ENCODE measurements around the gene ARIH2. TPM values are rescaled to one million over a fixed set of nuclear protein-coding genes. Genes with fewer than 3 reads are reported as not detected.

ARIH2 gene
- total and polyA plus RNA-seq, 9 of the 15 experiments (the other 6 are each of a cell fraction or from before 2014, with no cell fraction given) = 27.0 to 120 (median 108) TPM

GRCh38 chr3:49017971-49018706, 99.5 kb downstream of the ARIH2 start, which contains the start of gene DALRD3 (continued):
- TF ChIP-seq, protein P1, sequence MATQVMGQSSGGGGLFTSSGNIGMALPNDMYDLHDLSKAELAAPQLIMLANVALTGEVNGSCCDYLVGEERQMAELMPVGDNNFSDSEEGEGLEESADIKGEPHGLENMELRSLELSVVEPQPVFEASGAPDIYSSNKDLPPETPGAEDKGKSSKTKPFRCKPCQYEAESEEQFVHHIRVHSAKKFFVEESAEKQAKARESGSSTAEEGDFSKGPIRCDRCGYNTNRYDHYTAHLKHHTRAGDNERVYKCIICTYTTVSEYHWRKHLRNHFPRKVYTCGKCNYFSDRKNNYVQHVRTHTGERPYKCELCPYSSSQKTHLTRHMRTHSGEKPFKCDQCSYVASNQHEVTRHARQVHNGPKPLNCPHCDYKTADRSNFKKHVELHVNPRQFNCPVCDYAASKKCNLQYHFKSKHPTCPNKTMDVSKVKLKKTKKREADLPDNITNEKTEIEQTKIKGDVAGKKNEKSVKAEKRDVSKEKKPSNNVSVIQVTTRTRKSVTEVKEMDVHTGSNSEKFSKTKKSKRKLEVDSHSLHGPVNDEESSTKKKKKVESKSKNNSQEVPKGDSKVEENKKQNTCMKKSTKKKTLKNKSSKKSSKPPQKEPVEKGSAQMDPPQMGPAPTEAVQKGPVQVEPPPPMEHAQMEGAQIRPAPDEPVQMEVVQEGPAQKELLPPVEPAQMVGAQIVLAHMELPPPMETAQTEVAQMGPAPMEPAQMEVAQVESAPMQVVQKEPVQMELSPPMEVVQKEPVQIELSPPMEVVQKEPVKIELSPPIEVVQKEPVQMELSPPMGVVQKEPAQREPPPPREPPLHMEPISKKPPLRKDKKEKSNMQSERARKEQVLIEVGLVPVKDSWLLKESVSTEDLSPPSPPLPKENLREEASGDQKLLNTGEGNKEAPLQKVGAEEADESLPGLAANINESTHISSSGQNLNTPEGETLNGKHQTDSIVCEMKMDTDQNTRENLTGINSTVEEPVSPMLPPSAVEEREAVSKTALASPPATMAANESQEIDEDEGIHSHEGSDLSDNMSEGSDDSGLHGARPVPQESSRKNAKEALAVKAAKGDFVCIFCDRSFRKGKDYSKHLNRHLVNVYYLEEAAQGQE (IDR thresholded peaks at IDR 0.05; ENCODE audit: borderline replicate concordance) = no peak
- TF ChIP-seq, protein P1 (CRISPR knock-in tag; IDR thresholded peaks at IDR 0.05; ENCODE audit: low read depth) = peak; percentile 52; the same call in 1 of the 2 replicates
- no peak; the same call in 1 of the 2 replicates for TF ChIP-seq ETS1 (conservative IDR thresholded peaks at IDR 0.05; ENCODE audit: control insufficient read depth, low read depth, low read length)
- TF ChIP-seq CXXC5 (CRISPR knock-in tag; IDR thresholded peaks at IDR 0.05) = peak; percentile 83
- TF ChIP-seq ZNF589 (CRISPR knock-in tag; IDR thresholded peaks at IDR 0.05; ENCODE audit: low read depth) = no peak
- no peak for TF ChIP-seq ZNF277 (CRISPR knock-in tag; IDR thresholded peaks at IDR 0.05; ENCODE audit: borderline replicate concordance)
- TF ChIP-seq, protein P2, sequence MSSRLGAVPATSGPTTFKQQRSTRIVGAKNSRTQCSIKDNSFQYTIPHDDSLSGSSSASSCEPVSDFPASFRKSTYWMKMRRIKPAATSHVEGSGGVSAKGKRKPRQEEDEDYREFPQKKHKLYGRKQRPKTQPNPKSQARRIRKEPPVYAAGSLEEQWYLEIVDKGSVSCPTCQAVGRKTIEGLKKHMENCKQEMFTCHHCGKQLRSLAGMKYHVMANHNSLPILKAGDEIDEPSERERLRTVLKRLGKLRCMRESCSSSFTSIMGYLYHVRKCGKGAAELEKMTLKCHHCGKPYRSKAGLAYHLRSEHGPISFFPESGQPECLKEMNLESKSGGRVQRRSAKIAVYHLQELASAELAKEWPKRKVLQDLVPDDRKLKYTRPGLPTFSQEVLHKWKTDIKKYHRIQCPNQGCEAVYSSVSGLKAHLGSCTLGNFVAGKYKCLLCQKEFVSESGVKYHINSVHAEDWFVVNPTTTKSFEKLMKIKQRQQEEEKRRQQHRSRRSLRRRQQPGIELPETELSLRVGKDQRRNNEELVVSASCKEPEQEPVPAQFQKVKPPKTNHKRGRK (tag; IDR thresholded peaks at IDR 0.05) = no peak
- no peak for TF ChIP-seq ZNF274 (IDR thresholded peaks at IDR 0.05; ENCODE audit: borderline replicate concordance, low read depth, low read length)
- TF ChIP-seq, protein P3, sequence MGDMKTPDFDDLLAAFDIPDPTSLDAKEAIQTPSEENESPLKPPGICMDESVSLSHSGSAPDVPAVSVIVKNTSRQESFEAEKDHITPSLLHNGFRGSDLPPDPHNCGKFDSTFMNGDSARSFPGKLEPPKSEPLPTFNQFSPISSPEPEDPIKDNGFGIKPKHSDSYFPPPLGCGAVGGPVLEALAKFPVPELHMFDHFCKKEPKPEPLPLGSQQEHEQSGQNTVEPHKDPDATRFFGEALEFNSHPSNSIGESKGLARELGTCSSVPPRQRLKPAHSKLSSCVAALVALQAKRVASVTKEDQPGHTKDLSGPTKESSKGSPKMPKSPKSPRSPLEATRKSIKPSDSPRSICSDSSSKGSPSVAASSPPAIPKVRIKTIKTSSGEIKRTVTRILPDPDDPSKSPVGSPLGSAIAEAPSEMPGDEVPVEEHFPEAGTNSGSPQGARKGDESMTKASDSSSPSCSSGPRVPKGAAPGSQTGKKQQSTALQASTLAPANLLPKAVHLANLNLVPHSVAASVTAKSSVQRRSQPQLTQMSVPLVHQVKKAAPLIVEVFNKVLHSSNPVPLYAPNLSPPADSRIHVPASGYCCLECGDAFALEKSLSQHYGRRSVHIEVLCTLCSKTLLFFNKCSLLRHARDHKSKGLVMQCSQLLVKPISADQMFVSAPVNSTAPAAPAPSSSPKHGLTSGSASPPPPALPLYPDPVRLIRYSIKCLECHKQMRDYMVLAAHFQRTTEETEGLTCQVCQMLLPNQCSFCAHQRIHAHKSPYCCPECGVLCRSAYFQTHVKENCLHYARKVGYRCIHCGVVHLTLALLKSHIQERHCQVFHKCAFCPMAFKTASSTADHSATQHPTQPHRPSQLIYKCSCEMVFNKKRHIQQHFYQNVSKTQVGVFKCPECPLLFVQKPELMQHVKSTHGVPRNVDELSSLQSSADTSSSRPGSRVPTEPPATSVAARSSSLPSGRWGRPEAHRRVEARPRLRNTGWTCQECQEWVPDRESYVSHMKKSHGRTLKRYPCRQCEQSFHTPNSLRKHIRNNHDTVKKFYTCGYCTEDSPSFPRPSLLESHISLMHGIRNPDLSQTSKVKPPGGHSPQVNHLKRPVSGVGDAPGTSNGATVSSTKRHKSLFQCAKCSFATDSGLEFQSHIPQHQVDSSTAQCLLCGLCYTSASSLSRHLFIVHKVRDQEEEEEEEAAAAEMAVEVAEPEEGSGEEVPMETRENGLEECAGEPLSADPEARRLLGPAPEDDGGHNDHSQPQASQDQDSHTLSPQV (IDR thresholded peaks at IDR 0.05) = no peak
